CD4-positive, CD25-positive, alpha-beta regulatory T cell (primary cell): ENCODE measurements around the gene CLHC1. TPM values are rescaled to one million over a fixed set of nuclear protein-coding genes. Genes with fewer than 3 reads are reported as not detected.
"Not testable (repeated sequence)": the region's sequence is repeated elsewhere in the genome, so short reads cannot be mapped to it uniquely, and the experiment has no call there.

Experiments
- ATAC-seq, 2 donors: fragments of 150-1000 bp; cut with Tn5 transposase; one replicate each; pipeline ENCODE4 v1.10.0; 2021; ENCODE audit warnings: low read depth in 2 of 2, moderate number of reproducible peaks in 2 of 2, moderate library complexity in 1 of 2
- DNase-seq, 3 donors: peaks; one replicate each; pipeline versions ENCODE4 v3.0.0 to v3.0.0-alpha.2; 2012 to 2022; ENCODE audit warnings: mixed read lengths in 1 of 3
- H3K27ac ChIP-seq: one replicate; pipeline ENCODE4 v1.7.0; 2013; ENCODE audit warnings: mild to moderate bottlenecking, low read length; ENCODE audit not compliant: insufficient read depth, poor library complexity, severe bottlenecking
- H3K27me3 ChIP-seq: one replicate; pipeline ENCODE4 v1.7.0; 2013; ENCODE audit warnings: low read length; ENCODE audit not compliant: control insufficient read depth, insufficient read depth
- H3K36me3 ChIP-seq: one replicate; pipeline ENCODE4 v1.7.0; 2013; ENCODE audit warnings: mild to moderate bottlenecking, low read length, moderate library complexity; ENCODE audit not compliant: control insufficient read depth, insufficient read depth
- H3K4me1 ChIP-seq: 2 replicates; pipeline ENCODE4 v1.7.0; 2013; ENCODE audit warnings: mild to moderate bottlenecking, low read length; ENCODE audit not compliant: insufficient read depth, control insufficient read depth, poor library complexity, severe bottlenecking
- H3K4me3 ChIP-seq: one replicate; pipeline ENCODE4 v1.7.0; 2013; ENCODE audit warnings: low read depth, mild to moderate bottlenecking, low read length, moderate library complexity
- H3K9me3 ChIP-seq, 2 experiments: 1 replicate in 1 of 2; 2 replicates in 1 of 2; pipeline ENCODE4 v1.7.0; 2013; ENCODE audit warnings: low read length in 2 of 2, mild to moderate bottlenecking in 1 of 2, moderate library complexity in 1 of 2; ENCODE audit not compliant: control insufficient read depth in 2 of 2
- H3K27ac Mint-ChIP-seq, 3 donors: one replicate each; pipeline ENCODE4 v1.8.0; 2020 to 2022; ENCODE audit warnings: mild to moderate bottlenecking in 3 of 3, mixed read lengths in 3 of 3, moderate library complexity in 2 of 3
- H3K27me3 Mint-ChIP-seq: one replicate; pipeline ENCODE4 v1.8.0; 2022; ENCODE audit warnings: mild to moderate bottlenecking, mixed read lengths
- H3K36me3 Mint-ChIP-seq: one replicate; pipeline ENCODE4 v1.8.0; 2020; ENCODE audit warnings: mixed read lengths
- H3K4me1 Mint-ChIP-seq, 4 donors: one replicate each; pipeline ENCODE4 v1.8.0; 2020 to 2022; ENCODE audit warnings: mixed read lengths in 4 of 4, mild to moderate bottlenecking in 1 of 4
- H3K4me3 Mint-ChIP-seq, 4 donors: one replicate each; pipeline ENCODE4 v1.8.0; 2020 to 2022; ENCODE audit warnings: mild to moderate bottlenecking in 4 of 4, mixed read lengths in 4 of 4, moderate library complexity in 3 of 4
- H3K9me3 Mint-ChIP-seq, 7 donors: one replicate each; pipeline ENCODE4 v1.8.0; 2020 to 2022; ENCODE audit warnings: mixed read lengths in 7 of 7, mild to moderate bottlenecking in 3 of 7, moderate library complexity in 2 of 7
- polyA plus RNA-seq, 4 donors: library from polyadenylated mRNA; unstranded; fragments of 300-500 nt; fragmentation: Illumina TruSeq; gene quantifications; one replicate each; pipeline ENCODE4 v1.2.3, GENCODE V29; 2021
- total RNA-seq: library from RNA; stranded (reverse); gene quantifications from one replicate; pipeline ENCODE4 v1.2.3, GENCODE V29; 2022

CLHC1 gene
- total and polyA plus RNA-seq, 5 donors from 2014 or later: 1.6 to 10.6 (median 2.1) TPM

DNA sequence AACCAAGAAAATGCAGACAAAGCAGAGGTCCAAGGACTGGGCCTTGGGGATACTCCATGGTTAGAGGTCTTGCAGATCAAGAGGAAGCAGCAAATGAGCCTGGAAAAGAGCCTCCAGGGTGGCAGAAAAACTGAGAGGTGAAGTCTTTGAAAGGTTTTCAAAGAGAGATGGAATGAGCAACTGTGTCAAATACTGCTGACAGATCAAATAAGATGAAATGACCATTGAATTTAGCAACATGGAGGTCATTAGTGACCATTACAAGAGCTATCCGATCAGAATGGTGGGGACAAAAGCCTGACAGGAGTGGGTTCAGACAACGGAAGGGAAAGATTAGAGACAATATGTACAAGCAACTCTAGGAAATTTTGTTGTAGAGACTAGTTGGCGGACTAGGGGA is 1.5 kb downstream of the CLHC1 start:
- Histone ChIP-seq H3K27me3 (no peaks in the 10 kb centered on the region), H3K27ac (peak overlapping the region; percentile 39), H3K4me3 (no peak overlapping the region), H3K9me3 (no peaks in the 10 kb centered on the region), H3K4me1 (peaks cover 45% of the 10 kb centered on the region), H3K36me3 (peaks cover 17% of the 10 kb centered on the region)
- DNase-seq (no peak), ATAC-seq (no peak)
- Mint-ChIP-seq H3K4me1 (peaks cover 32 to 79% (median 63%) of the 10 kb centered on the region in 4 donors), H3K27me3 (peaks cover 12% of the 10 kb centered on the region), H3K27ac (peak overlapping the region; percentile 20 to 99 (median 55)), H3K36me3 (peaks cover 26% of the 10 kb centered on the region), H3K9me3 (peaks cover 0 to 3% (median 0%) of the 10 kb centered on the region in 7 donors), H3K4me3 (peak overlapping the region; percentile 95 to 100 (median 98))

- H3K4me1 Mint-ChIP-seq: peaks cover 32 to 68% (median 52%) of the 10 kb centered on the region in 4 donors
- Histone ChIP-seq H3K4me1 (peaks cover 35% of the 10 kb centered on the region), H3K9me3 (no peaks in the 10 kb centered on the region), H3K27ac (no peak overlapping the region), H3K27me3 (no peaks in the 10 kb centered on the region), H3K36me3 (peaks cover 5% of the 10 kb centered on the region), H3K4me3 (no peak overlapping the region)
- H3K27me3 Mint-ChIP-seq: peaks cover 12% of the 10 kb centered on the region
- peaks cover 0 to 3% (median 0%) of the 10 kb centered on the region in 7 donors for H3K9me3 Mint-ChIP-seq
- peak overlapping the region in 1 of 3 donors; percentile 87 for H3K27ac Mint-ChIP-seq
- DNase-seq (no peak), ATAC-seq (no peak)
- peaks cover 18% of the 10 kb centered on the region for H3K36me3 Mint-ChIP-seq
- H3K4me3 Mint-ChIP-seq: peak overlapping the region in 3 of 4 donors; percentile 52 to 95 (median 58)
These were observed 2.9 kb downstream of the CLHC1 start for GRCh38 chr2:55229221-55229620.

DNA sequence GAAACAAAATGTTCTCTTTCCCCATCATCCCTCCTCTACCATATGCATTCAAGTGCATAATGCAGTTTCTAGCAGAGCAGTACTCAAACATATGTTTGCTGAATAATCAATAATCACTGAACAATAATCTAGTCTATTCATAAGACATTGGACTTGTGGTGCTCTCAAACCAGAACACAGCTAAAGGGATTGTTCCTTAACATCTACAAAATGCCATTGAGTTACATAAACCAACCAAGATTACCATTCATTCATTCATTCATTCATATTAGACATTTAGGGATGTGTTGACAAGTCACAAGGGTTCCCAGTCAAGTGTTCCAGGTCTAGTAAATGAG is 3.9 kb downstream of the CLHC1 start:
- H3K27me3 Mint-ChIP-seq: peaks cover 11% of the 10 kb centered on the region
- H3K9me3 Mint-ChIP-seq: peaks cover 0 to 3% (median 0%) of the 10 kb centered on the region in 7 donors
- DNase-seq (no peak), ATAC-seq (no peak)
- no peaks in the 10 kb centered on the region for H3K9me3 ChIP-seq
- no peaks in the 10 kb centered on the region for H3K36me3 ChIP-seq
- H3K36me3 Mint-ChIP-seq: peaks cover 11% of the 10 kb centered on the region
- no peaks in the 10 kb centered on the region for H3K27me3 ChIP-seq
- peaks cover 24% of the 10 kb centered on the region for H3K4me1 ChIP-seq
- H3K27ac ChIP-seq: peak overlapping the region; percentile 15
- H3K27ac Mint-ChIP-seq: peak overlapping the region; percentile 33 to 91 (median 78)
- H3K4me3 ChIP-seq: peak overlapping the region; percentile 52
- H3K4me1 Mint-ChIP-seq: peaks cover 28 to 57% (median 43%) of the 10 kb centered on the region in 4 donors
- H3K4me3 Mint-ChIP-seq: peak overlapping the region; percentile 35 to 95 (median 54)

DNA sequence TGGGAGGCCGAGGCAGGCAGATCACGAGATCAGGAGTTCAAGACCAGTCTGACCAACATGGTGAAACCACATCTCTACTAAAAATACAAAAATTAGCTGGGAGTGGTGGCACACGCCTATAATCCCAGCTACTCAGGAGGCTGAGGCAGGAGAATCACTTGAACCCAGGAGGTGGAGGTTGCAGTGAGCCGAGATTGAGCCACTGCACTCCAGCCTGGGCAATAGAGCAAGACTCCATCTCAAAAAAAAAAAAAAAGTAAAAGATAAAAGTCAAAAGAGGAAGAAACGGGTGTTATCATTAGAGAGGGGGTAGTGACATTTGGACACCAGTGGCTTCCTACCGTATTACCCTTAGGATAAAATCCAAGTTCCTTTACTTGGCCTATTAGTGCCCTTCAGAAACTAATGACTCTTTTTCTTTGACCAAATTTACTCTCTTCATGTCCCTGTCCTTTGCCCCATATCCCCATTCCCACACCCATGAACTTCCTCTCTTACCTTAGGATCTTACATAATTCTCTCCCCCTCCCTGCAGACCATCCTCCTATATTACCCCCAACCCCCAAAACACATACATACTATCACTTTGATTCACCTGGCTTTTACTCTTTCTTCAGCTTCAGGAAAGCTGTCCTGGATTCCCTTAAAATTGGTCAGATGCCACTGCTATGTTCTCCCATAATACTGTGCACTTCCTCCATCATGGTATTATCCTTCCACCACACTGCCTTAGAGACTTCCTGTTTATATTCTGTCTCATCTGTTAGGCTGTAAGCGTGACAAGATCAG is 4.5 kb downstream of the CLHC1 start:
- not testable (repeated sequence) for H3K9me3 ChIP-seq, H3K27me3 Mint-ChIP-seq, H3K36me3 ChIP-seq, H3K36me3 Mint-ChIP-seq, H3K9me3 Mint-ChIP-seq, ATAC-seq, H3K27me3 ChIP-seq
- Histone ChIP-seq H3K27ac (peak overlapping the region; percentile 15), H3K4me3 (peak overlapping the region; percentile 52), H3K4me1 (peaks cover 26% of the 10 kb centered on the region)
- Mint-ChIP-seq H3K4me3 (peak overlapping the region; percentile 35 to 95 (median 54)), H3K27ac (peak overlapping the region; percentile 33 to 91 (median 78)), H3K4me1 (peaks cover 28 to 60% (median 45%) of the 10 kb centered on the region in 4 donors)
- DNase-seq: peak in 1 of 3 donors; percentile 46

DNA sequence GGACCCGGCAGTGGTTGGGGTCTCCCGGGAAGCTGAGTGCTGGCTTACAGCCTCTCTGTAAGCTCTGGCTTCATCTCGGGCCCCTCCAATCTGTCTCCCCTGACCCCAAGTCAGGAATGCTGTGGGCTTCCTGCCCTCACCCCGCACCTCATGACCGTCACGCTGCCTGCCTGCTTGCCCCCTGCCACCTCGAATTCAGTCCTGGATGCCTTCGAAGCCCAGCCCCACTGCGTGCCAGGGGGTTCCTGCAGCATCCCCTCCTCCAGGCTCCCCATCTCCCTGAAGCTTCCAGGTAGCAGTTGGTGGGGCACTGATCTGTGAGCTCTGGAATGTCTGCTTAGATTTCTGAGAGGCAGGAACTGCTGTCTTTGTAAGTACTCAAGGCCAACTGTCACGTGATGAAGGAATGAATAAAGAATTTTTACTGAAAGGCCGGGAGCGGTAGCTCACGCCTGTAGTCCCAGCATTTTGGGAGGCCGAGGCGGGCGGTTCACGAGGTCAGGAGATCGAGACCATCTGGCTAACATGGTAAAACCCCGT is 6.5 kb downstream of the CLHC1 start:
- Mint-ChIP-seq H3K9me3 (peaks cover 0 to 3% (median 0%) of the 10 kb centered on the region in 7 donors), H3K27me3 (no peaks in the 10 kb centered on the region), H3K36me3 (peaks cover 6% of the 10 kb centered on the region), H3K27ac (peak overlapping the region in 1 of 3 donors; percentile 56), H3K4me3 (peak overlapping the region in 3 of 4 donors; percentile 36 to 64 (median 51)), H3K4me1 (peaks cover 32 to 62% (median 43%) of the 10 kb centered on the region in 4 donors)
- Histone ChIP-seq H3K27ac (no peak overlapping the region), H3K4me3 (no peak overlapping the region), H3K27me3 (no peaks in the 10 kb centered on the region), H3K4me1 (peaks cover 23% of the 10 kb centered on the region), H3K36me3 (no peaks in the 10 kb centered on the region), H3K9me3 (no peaks in the 10 kb centered on the region)
- no peak for ATAC-seq
- no peak for DNase-seq

DNA sequence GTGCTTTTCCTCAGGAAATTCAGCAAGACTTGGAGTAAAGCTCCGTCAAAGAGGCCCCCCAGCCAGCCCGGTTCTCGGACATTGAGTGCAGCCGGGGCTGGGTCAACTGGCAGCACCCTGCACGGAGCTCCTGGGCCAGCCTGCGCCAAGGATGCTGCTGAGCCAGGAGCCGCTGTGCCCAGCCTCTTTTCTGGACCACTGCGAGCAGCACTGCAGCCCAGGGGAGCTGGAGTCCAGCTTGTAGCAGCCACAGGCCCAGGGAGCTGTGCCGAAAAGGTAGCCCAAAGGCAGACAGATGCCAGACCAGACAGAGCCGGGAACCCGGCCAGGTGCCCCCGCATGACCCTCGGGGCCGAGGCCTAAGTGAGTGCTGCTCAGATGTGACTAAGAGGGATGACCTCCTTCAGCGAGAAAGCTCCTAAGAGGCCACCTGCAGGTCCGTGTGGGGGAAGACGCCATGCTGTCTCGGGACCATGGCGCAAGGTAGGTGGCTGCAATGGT is 7.3 kb downstream of the CLHC1 start:
- Mint-ChIP-seq H3K4me3 (peak overlapping the region in 3 of 4 donors; percentile 58 to 86 (median 64)), H3K27me3 (no peaks in the 10 kb centered on the region), H3K4me1 (peaks cover 25 to 59% (median 37%) of the 10 kb centered on the region in 4 donors), H3K36me3 (no peaks in the 10 kb centered on the region), H3K27ac (peak overlapping the region in 2 of 3 donors; percentile 51 to 83), H3K9me3 (peaks cover 0 to 3% (median 0%) of the 10 kb centered on the region in 7 donors)
- H3K4me1 ChIP-seq: peaks cover 24% of the 10 kb centered on the region
- no peaks in the 10 kb centered on the region for H3K36me3 ChIP-seq
- no peaks in the 10 kb centered on the region for H3K27me3 ChIP-seq
- ATAC-seq: no peak
- no peaks in the 10 kb centered on the region for H3K9me3 ChIP-seq
- H3K4me3 ChIP-seq: no peak overlapping the region
- DNase-seq: no peak
- no peak overlapping the region for H3K27ac ChIP-seq

DNA sequence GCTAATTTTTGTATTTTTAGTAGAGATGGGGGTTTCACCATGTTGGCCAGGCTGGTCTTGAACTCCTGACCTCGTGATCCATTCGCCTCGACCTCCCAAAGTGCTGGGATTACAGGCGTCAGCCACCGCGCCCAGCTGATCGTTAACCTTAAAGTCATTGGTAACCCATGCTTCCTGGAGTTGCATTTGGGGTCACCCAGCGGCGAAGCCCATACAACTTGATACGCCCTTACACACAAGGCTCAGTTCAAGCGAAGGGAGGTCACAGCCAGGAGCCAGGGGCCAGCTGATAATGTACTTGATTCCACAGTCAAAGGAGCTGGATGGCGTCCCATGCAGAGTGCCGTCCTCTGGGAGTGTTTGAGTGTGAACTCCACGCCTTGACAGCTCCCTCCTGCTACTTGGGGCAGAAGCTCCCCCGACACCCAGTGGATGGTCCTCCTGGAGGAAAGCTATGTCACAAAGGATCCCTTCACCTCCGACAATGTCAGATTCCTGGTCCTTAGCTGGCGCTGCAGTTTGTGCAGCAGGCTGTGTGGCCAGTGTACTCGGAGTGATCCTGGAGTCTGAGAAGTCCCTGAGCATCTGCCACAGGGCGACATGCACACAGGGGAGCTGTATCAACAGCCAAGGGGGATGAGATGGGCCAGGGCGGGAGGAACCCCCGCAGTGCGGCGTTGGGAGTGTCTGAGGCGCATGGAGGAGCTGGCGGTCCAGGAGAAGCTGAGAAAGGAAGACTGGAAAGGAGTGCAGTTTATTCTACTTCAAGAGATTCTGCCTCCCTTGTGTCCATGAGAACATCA is 7.9 kb downstream of the CLHC1 start:
- H3K27ac Mint-ChIP-seq: peak overlapping the region; percentile 84 to 93 (median 91)
- ATAC-seq (no peak), DNase-seq (peak in 1 of 3 donors; percentile 14)
- Histone ChIP-seq H3K4me3 (no peak overlapping the region), H3K27ac (peak overlapping the region; percentile 86), H3K36me3 (no peaks in the 10 kb centered on the region), H3K4me1 (peaks cover 24% of the 10 kb centered on the region), H3K27me3 (no peaks in the 10 kb centered on the region), H3K9me3 (no peaks in the 10 kb centered on the region)
- H3K27me3 Mint-ChIP-seq: no peaks in the 10 kb centered on the region
- H3K36me3 Mint-ChIP-seq: no peaks in the 10 kb centered on the region
- peaks cover 0 to 3% (median 0%) of the 10 kb centered on the region in 7 donors for H3K9me3 Mint-ChIP-seq
- H3K4me3 Mint-ChIP-seq: peak overlapping the region; percentile 80 to 93 (median 86)
- peaks cover 21 to 53% (median 32%) of the 10 kb centered on the region in 4 donors for H3K4me1 Mint-ChIP-seq
